Chondrocyte (in vitro differentiated cells): ENCODE results near the gene COL25A1. TPM values are rescaled to one million over a fixed set of nuclear protein-coding genes. Genes with fewer than 3 reads are reported as not detected.

Experiments
- DNase-seq: peaks from one replicate; pipeline ENCODE4 v3.0.0; 2021; ENCODE audit warnings: mixed read lengths, low spot score
- H3K27ac Mint-ChIP-seq: one replicate; pipeline ENCODE4 v1.8.0; 2021; ENCODE audit warnings: mild to moderate bottlenecking, moderate library complexity, mixed read lengths; ENCODE audit not compliant: unreplicated experiment
- H3K27me3 Mint-ChIP-seq: 2 replicates; pipeline ENCODE4 v1.8.0; 2021; ENCODE audit warnings: low read depth, mixed read lengths
- H3K36me3 Mint-ChIP-seq: 2 replicates; pipeline ENCODE4 v1.8.0; 2021; ENCODE audit warnings: low read depth, mixed read lengths
- H3K4me1 Mint-ChIP-seq: 2 replicates; pipeline ENCODE4 v1.8.0; 2021; ENCODE audit warnings: low read depth, mild to moderate bottlenecking, mixed read lengths
- H3K4me3 Mint-ChIP-seq: one replicate; pipeline ENCODE4 v1.8.0; 2021; ENCODE audit warnings: mild to moderate bottlenecking, moderate library complexity, mixed read lengths; ENCODE audit not compliant: unreplicated experiment
- H3K9me3 Mint-ChIP-seq: 2 replicates; pipeline ENCODE4 v1.8.0; 2021; ENCODE audit warnings: low read depth, mixed read lengths
- CTCF ChIP-seq: fragments of 200-600 bp; sonication (generic); IDR thresholded peaks from 2 replicates; pipeline ENCODE4 v1.5.0; 2021; ENCODE audit warnings: antibody characterized with exemption, mild to moderate bottlenecking, moderate library complexity
- total RNA-seq: library from RNA; stranded (reverse); gene quantifications from 3 replicates; pipeline ENCODE4 v1.2.1, GENCODE V29; 2021

The COL25A1 gene
- total RNA-seq, 1 donor from 2014 or later = 0.45 TPM

DNA sequence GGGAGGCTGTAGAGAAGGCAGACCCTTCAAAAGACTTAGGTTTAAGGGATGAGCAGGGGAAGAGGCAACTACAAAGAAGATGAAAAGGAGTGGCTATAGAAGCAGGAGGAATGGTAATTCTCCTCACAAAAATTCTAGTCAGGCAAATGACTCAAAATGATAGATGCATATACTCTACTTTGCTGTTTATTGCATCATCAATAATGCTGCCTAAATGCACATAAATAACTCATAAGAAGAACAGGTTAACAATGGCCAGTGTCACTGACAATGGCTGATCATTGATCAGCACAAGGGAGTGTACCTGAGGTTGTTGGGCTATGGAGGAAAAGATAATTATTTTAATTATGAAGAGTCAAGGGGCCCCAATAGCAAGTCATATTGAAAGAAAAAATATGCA, 354.9 kb downstream of the COL25A1 start:
- no peaks in the 10 kb centered on the region for H3K9me3 Mint-ChIP-seq
- H3K27me3 Mint-ChIP-seq = no peaks in the 10 kb centered on the region
- no peaks in the 10 kb centered on the region for H3K36me3 Mint-ChIP-seq
- DNase-seq = no peak
- no peak overlapping the region for H3K4me3 Mint-ChIP-seq
- H3K27ac Mint-ChIP-seq = no peak overlapping the region
- no peak for TF ChIP-seq CTCF
- peaks cover 11% of the 10 kb centered on the region for H3K4me1 Mint-ChIP-seq

DNA sequence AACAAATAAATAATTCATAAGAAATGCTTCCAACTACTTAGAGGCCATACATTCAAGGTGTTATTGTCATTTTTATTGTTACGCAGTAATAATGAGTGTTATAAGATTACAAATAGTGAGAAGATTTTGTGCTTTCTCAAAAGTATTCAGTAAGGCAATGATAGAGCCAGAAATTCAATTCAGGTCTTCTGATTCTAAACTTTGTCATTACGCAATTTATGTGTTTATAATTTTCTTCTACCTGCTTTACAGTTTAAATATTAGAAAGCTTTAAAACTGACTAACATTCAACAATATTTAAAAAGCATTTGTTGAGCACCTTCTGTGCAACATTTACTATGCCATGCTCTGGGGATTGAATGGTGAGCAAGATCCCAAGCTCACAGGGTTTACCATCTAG, 356.2 kb downstream of the COL25A1 start:
- H3K4me3 Mint-ChIP-seq = no peak overlapping the region
- H3K4me1 Mint-ChIP-seq = peaks cover 11% of the 10 kb centered on the region
- H3K9me3 Mint-ChIP-seq = no peaks in the 10 kb centered on the region
- TF ChIP-seq CTCF = no peak
- no peaks in the 10 kb centered on the region for H3K36me3 Mint-ChIP-seq
- DNase-seq = no peak
- H3K27ac Mint-ChIP-seq = no peak overlapping the region
- H3K27me3 Mint-ChIP-seq = no peaks in the 10 kb centered on the region

GRCh38 chr4:108943976-108944591, 358.4 kb downstream of the COL25A1 start:
- no peaks in the 10 kb centered on the region for H3K4me1 Mint-ChIP-seq
- H3K27me3 Mint-ChIP-seq = no peaks in the 10 kb centered on the region
- H3K9me3 Mint-ChIP-seq = no peaks in the 10 kb centered on the region
- no peak overlapping the region for H3K4me3 Mint-ChIP-seq
- no peaks in the 10 kb centered on the region for H3K36me3 Mint-ChIP-seq
- no peak for TF ChIP-seq CTCF
- no peak for DNase-seq
- H3K27ac Mint-ChIP-seq = no peak overlapping the region

DNA sequence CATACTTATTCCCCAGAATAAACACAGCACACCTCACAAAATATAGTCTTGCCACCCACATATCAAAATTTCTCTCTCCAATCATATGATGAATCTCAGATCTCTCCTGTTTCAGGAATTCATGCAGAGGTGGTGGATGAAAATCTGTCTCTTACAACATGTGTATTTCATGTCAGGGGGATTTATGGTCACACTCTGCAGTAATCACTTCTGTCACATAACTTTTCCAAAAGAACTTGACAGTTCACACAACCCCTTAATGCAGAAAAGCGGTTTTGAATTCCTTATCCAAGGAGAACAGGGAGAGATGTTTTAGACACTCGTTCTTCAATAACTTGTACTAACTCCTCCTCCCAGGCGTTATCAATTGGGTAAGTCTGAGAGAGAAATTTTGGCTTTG, 359.1 kb downstream of the COL25A1 start:
- H3K36me3 Mint-ChIP-seq = no peaks in the 10 kb centered on the region
- H3K4me3 Mint-ChIP-seq = no peak overlapping the region
- H3K4me1 Mint-ChIP-seq = no peaks in the 10 kb centered on the region
- no peak for DNase-seq
- H3K9me3 Mint-ChIP-seq = no peaks in the 10 kb centered on the region
- no peak for TF ChIP-seq CTCF
- H3K27ac Mint-ChIP-seq = no peak overlapping the region
- H3K27me3 Mint-ChIP-seq = no peaks in the 10 kb centered on the region

DNA sequence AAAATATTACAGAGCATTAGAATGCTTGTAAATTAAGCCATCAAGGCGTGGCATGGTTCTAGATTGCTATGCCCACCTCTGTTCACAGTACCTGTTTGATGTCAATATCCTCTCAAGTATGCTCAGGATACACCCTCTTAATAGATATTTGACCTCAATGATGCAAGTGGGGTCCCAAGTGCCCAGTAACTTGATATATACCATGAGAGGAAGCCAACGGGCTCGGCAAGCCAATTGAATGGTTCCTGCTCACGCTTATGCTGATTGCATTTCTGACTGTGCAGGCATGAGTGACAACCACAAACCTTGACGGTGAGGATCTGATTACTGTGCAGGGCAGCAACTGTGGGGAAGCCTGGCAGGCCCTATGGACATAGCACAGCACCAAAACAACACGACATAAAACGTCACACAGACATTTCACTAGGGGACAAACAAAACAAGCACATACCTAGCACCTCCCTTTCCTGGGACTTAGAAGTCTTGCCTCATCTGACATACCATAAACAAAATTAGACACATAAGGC, 360.5 kb downstream of the COL25A1 start:
- H3K27ac Mint-ChIP-seq = no peak overlapping the region
- H3K36me3 Mint-ChIP-seq = no peaks in the 10 kb centered on the region
- no peak overlapping the region for H3K4me3 Mint-ChIP-seq
- no peak for TF ChIP-seq CTCF
- DNase-seq = no peak
- no peaks in the 10 kb centered on the region for H3K27me3 Mint-ChIP-seq
- H3K9me3 Mint-ChIP-seq = no peaks in the 10 kb centered on the region
- peaks cover 7% of the 10 kb centered on the region for H3K4me1 Mint-ChIP-seq
